GM12878 (cell line): Measurements from ENCODE around the gene SFN. TPM values are rescaled to one million over a fixed set of nuclear protein-coding genes. Genes with fewer than 3 reads are reported as not detected.

Experiments used
- ASH2L ChIP-seq: fragments of 300-600, 200-600 bp; sonication (generic); IDR thresholded peaks from 2 replicates; pipeline ENCODE4 v1.6.1; 2017; ENCODE audit warnings: low read depth, mild to moderate bottlenecking, borderline replicate concordance
- BHLHE40 ChIP-seq, 2 experiments: fragments of 450-650 bp in 1 of 2; IDR thresholded peaks; 2 replicates each; pipeline ENCODE4 v1.6.1; 2011 to 2017; ENCODE audit warnings: low read depth in 2 of 2, borderline replicate concordance in 1 of 2, improper control_type of control experiment in 1 of 2, low read length in 1 of 2, mild to moderate bottlenecking in 1 of 2
- CBFB ChIP-seq: IDR thresholded peaks from 2 replicates; pipeline ENCODE4 v1.6.1; 2016; ENCODE audit warnings: antibody characterized with exemption, low read depth
- CEBPB ChIP-seq, 2 experiments: fragments of 150-350 bp in 1 of 2; IDR thresholded peaks; 2 replicates each; pipeline ENCODE4 v1.6.1; 2012 to 2014; ENCODE audit warnings: low read depth in 2 of 2, low read length in 2 of 2, borderline replicate concordance in 1 of 2, inconsistent platforms in 1 of 2
- EED ChIP-seq: sonication (generic); IDR thresholded peaks from 2 replicates; pipeline ENCODE4 v1.6.1; 2016; ENCODE audit warnings: antibody characterized with exemption, low read depth
- EZH2 ChIP-seq: IDR thresholded peaks from 2 replicates; pipeline ENCODE4 v1.6.1; 2012; ENCODE audit warnings: low read depth, mild to moderate bottlenecking, control low read depth, inconsistent platforms, low read length, borderline replicate concordance; ENCODE audit not compliant: control insufficient read depth
- FOXK2 ChIP-seq: fragments of 450-650 bp; IDR thresholded peaks from 2 replicates; pipeline ENCODE4 v1.6.1; 2017; ENCODE audit warnings: mild to moderate bottlenecking, moderate library complexity
- HDAC6 ChIP-seq: fragments of 200-600 bp; sonication (generic); IDR thresholded peaks from one replicate; pipeline ENCODE4 v1.8.0; 2017; ENCODE audit warnings: antibody characterized with exemption; ENCODE audit not compliant: unreplicated experiment
- NFYB ChIP-seq: IDR thresholded peaks from 2 replicates; pipeline ENCODE4 v1.6.1; 2011; ENCODE audit warnings: low read depth, mild to moderate bottlenecking, low read length, improper control_type of control experiment, moderate library complexity; ENCODE audit not compliant: insufficient read depth
- PAX5 ChIP-seq: IDR thresholded peaks from 2 replicates; pipeline ENCODE4 v1.6.1; 2011; ENCODE audit warnings: low read depth, low read length, borderline replicate concordance
- RAD21 ChIP-seq: IDR thresholded peaks from 2 replicates; pipeline ENCODE4 v1.6.1; 2011; ENCODE audit warnings: mild to moderate bottlenecking, low read depth, low read length, moderate library complexity; ENCODE audit not compliant: insufficient read depth
- RCOR1 ChIP-seq: conservative IDR thresholded peaks from 2 replicates; pipeline ENCODE4 v1.6.1; 2012; ENCODE audit warnings: low read depth, low read length, improper control_type of control experiment
- SPI1 ChIP-seq: IDR thresholded peaks from 2 replicates; pipeline ENCODE4 v1.6.1; 2011; ENCODE audit warnings: low read depth, mild to moderate bottlenecking, low read length, moderate library complexity, borderline replicate concordance; ENCODE audit not compliant: insufficient read depth
- SREBF1 ChIP-seq: IDR thresholded peaks from 2 replicates; pipeline ENCODE4 v1.6.1; 2012; ENCODE audit warnings: mild to moderate bottlenecking, low read length
- STAT3 ChIP-seq: IDR thresholded peaks from 2 replicates; pipeline ENCODE4 v1.6.1; 2011; ENCODE audit warnings: low read depth, low read length, improper control_type of control experiment
- polyA plus RNA-seq, 11 experiments: library from polyadenylated mRNA; depleted of rRNA in 4 of 11; unstranded in 6 of 11; stranded (reverse) in 5 of 11; fragments of >200 nt; fragmentation: Nextera tagmentation in 4 of 11; fragmentation: Illumina TruSeq in 1 of 11; extraction: Ambion mirVana in 4 of 11; extraction: Trizol in 1 of 11; gene quantifications; 1 replicate in 1 of 11; 2 replicates in 10 of 11; pipeline versions ENCODE4 v1.2.1 to v1.2.3, GENCODE V29; 2011 to 2016; ENCODE audit warnings: inconsistent platforms in 2 of 11, missing spikeins in 2 of 11, low read depth in 1 of 11
- total RNA-seq, 4 experiments: library from RNA; depleted of rRNA in 3 of 4; stranded (reverse); fragments of >200 nt in 3 of 4; fragmentation: Illumina TruSeq in 1 of 4; extraction: Trizol in 1 of 4; gene quantifications; 2 replicates each; pipeline versions ENCODE4 v1.2.1 to v1.2.3, GENCODE V29; 2013 to 2021
- TF ChIP-seq, protein P1 (sequence below): IDR thresholded peaks from 2 replicates; pipeline ENCODE4 v1.6.1; 2011; ENCODE audit warnings: low read depth, mild to moderate bottlenecking, low read length, moderate library complexity, borderline replicate concordance; ENCODE audit errors: extremely low read depth
- TF ChIP-seq, protein P2 (sequence below): fragments of 450-650 bp; IDR thresholded peaks from 2 replicates; pipeline ENCODE4 v1.6.1; 2017; ENCODE audit warnings: mild to moderate bottlenecking, low read depth, inconsistent platforms; ENCODE audit not compliant: poor library complexity, severe bottlenecking
- TF ChIP-seq, protein P3 (sequence below): fragments of 450-650 bp; IDR thresholded peaks from 2 replicates; pipeline ENCODE4 v1.6.1; 2017; ENCODE audit warnings: borderline replicate concordance
- TF ChIP-seq, protein P4 (sequence below), 3 experiments: IDR thresholded peaks in 2 of 3; conservative IDR thresholded peaks in 1 of 3; 2 replicates each; pipeline ENCODE4 v1.5.1; 2011; ENCODE audit warnings: low read depth in 3 of 3, low read length in 3 of 3, mild to moderate bottlenecking in 3 of 3, control low read depth in 2 of 3, moderate library complexity in 2 of 3, inconsistent platforms in 1 of 3, mixed read lengths in 1 of 3; ENCODE audit not compliant: control insufficient read depth in 2 of 3, insufficient read depth in 1 of 3; ENCODE audit errors: extremely low read depth in 1 of 3
- TF ChIP-seq, protein P5 (sequence below): fragments of 150-350 bp; IDR thresholded peaks from 2 replicates; pipeline ENCODE4 v1.6.1; 2016; ENCODE audit warnings: low read depth, low read length

The SFN gene
- total and polyA plus RNA-seq, 10 of the 15 experiments (the other 5 are each of a cell fraction or from before 2014, with no cell fraction given) = 0.19 to 2.9 (median 1.0) TPM

DNA sequence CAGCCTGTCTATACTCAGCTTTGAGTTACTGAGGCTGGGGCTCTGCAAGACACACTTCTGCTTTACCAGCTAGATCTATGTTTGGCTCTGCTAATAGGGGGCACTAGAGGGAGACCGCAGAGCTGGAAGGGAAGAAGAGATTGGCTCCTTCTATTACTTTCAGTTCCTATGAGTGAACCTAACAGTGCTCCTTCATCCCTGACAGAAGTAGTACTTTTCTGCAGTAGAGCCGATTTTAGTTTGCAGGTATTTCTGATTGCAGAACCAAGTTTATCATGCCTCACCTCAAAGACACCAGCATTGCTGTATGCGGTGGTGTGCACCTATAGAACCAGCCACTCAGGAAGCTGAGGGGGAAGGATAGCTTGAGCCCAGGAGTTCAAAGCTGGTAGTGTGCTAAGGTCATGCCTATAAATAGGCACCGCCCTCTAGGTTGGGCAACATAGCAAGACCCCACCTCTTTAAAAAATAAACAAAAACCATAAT lies 42.1 kb upstream of the SFN start (continued):
- TF ChIP-seq NFYB (0 out of 2 replicates have a peak, but pooled peaks have one; percentile 38), STAT3 (no peak), RAD21 (peak; percentile 42), RCOR1 (0 out of 2 replicates have a peak, but pooled peaks have one; percentile 37), ASH2L (no peak), CEBPB (IDR thresholded peaks at IDR 0.05; ENCODE audit: borderline replicate concordance in 1 of 2, low read depth in 2 of 2, low read length in 2 of 2) (no peak), BHLHE40 (IDR thresholded peaks at IDR 0.05; ENCODE audit: borderline replicate concordance in 1 of 2, low read depth in 2 of 2, low read length in 1 of 2) (peak in 1 of 2 experiments; percentile 18; a peak in 1 of 4 replicates), SREBF1 (no peak), FOXK2 (no peak), EED (peak; percentile 52; the same call in 1 of the 2 replicates), PAX5 (peak; percentile 47; the same call in 1 of the 2 replicates), SPI1 (peak; percentile 89), CBFB (peak; percentile 85), EZH2 (no peak), HDAC6 (no peak)
- TF ChIP-seq, protein P1, sequence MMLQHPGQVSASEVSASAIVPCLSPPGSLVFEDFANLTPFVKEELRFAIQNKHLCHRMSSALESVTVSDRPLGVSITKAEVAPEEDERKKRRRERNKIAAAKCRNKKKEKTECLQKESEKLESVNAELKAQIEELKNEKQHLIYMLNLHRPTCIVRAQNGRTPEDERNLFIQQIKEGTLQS = no peak
- TF ChIP-seq, protein P2, sequence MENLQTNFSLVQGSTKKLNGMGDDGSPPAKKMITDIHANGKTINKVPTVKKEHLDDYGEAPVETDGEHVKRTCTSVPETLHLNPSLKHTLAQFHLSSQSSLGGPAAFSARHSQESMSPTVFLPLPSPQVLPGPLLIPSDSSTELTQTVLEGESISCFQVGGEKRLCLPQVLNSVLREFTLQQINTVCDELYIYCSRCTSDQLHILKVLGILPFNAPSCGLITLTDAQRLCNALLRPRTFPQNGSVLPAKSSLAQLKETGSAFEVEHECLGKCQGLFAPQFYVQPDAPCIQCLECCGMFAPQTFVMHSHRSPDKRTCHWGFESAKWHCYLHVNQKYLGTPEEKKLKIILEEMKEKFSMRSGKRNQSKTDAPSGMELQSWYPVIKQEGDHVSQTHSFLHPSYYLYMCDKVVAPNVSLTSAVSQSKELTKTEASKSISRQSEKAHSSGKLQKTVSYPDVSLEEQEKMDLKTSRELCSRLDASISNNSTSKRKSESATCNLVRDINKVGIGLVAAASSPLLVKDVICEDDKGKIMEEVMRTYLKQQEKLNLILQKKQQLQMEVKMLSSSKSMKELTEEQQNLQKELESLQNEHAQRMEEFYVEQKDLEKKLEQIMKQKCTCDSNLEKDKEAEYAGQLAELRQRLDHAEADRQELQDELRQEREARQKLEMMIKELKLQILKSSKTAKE = no peak
- TF ChIP-seq, protein P3, sequence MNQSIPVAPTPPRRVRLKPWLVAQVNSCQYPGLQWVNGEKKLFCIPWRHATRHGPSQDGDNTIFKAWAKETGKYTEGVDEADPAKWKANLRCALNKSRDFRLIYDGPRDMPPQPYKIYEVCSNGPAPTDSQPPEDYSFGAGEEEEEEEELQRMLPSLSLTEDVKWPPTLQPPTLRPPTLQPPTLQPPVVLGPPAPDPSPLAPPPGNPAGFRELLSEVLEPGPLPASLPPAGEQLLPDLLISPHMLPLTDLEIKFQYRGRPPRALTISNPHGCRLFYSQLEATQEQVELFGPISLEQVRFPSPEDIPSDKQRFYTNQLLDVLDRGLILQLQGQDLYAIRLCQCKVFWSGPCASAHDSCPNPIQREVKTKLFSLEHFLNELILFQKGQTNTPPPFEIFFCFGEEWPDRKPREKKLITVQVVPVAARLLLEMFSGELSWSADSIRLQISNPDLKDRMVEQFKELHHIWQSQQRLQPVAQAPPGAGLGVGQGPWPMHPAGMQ = no peak
- TF ChIP-seq, protein P4, sequence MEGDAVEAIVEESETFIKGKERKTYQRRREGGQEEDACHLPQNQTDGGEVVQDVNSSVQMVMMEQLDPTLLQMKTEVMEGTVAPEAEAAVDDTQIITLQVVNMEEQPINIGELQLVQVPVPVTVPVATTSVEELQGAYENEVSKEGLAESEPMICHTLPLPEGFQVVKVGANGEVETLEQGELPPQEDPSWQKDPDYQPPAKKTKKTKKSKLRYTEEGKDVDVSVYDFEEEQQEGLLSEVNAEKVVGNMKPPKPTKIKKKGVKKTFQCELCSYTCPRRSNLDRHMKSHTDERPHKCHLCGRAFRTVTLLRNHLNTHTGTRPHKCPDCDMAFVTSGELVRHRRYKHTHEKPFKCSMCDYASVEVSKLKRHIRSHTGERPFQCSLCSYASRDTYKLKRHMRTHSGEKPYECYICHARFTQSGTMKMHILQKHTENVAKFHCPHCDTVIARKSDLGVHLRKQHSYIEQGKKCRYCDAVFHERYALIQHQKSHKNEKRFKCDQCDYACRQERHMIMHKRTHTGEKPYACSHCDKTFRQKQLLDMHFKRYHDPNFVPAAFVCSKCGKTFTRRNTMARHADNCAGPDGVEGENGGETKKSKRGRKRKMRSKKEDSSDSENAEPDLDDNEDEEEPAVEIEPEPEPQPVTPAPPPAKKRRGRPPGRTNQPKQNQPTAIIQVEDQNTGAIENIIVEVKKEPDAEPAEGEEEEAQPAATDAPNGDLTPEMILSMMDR (IDR thresholded peaks at IDR 0.05 in 2 of 3, conservative IDR thresholded peaks at IDR 0.05 in 1 of 3; ENCODE audit: control insufficient read depth in 2 of 3, extremely low read depth in 1 of 3, insufficient read depth in 1 of 3, low read depth in 3 of 3, low read length in 3 of 3) = peak; percentile 65 to 68 (median 67)
- TF ChIP-seq, protein P5, sequence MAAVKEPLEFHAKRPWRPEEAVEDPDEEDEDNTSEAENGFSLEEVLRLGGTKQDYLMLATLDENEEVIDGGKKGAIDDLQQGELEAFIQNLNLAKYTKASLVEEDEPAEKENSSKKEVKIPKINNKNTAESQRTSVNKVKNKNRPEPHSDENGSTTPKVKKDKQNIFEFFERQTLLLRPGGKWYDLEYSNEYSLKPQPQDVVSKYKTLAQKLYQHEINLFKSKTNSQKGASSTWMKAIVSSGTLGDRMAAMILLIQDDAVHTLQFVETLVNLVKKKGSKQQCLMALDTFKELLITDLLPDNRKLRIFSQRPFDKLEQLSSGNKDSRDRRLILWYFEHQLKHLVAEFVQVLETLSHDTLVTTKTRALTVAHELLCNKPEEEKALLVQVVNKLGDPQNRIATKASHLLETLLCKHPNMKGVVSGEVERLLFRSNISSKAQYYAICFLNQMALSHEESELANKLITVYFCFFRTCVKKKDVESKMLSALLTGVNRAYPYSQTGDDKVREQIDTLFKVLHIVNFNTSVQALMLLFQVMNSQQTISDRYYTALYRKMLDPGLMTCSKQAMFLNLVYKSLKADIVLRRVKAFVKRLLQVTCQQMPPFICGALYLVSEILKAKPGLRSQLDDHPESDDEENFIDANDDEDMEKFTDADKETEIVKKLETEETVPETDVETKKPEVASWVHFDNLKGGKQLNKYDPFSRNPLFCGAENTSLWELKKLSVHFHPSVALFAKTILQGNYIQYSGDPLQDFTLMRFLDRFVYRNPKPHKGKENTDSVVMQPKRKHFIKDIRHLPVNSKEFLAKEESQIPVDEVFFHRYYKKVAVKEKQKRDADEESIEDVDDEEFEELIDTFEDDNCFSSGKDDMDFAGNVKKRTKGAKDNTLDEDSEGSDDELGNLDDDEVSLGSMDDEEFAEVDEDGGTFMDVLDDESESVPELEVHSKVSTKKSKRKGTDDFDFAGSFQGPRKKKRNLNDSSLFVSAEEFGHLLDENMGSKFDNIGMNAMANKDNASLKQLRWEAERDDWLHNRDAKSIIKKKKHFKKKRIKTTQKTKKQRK = no peak
